Glutamatergic neuron (in vitro differentiated cells): ENCODE results near the gene ALDH16A1. TPM values are rescaled to one million over a fixed set of nuclear protein-coding genes. Genes with fewer than 3 reads are reported as not detected.
"Not testable (repeated sequence)": the region's sequence is repeated elsewhere in the genome, so short reads cannot be mapped to it uniquely, and the experiment has no call there.

Source experiments
- DNase-seq: peaks from one replicate; pipeline ENCODE4 v3.0.0; 2022
- H3K27ac Mint-ChIP-seq: one replicate; pipeline ENCODE4 v1.8.0; 2020; ENCODE audit warnings: mild to moderate bottlenecking, mixed read lengths, inconsistent platforms; ENCODE audit not compliant: unreplicated experiment
- H3K27me3 Mint-ChIP-seq: one replicate; pipeline ENCODE4 v1.8.0; 2020; ENCODE audit warnings: mild to moderate bottlenecking, moderate library complexity, mixed read lengths, inconsistent platforms; ENCODE audit not compliant: unreplicated experiment
- H3K36me3 Mint-ChIP-seq: one replicate; pipeline ENCODE4 v1.8.0; 2020; ENCODE audit warnings: mild to moderate bottlenecking, mixed read lengths, inconsistent platforms; ENCODE audit not compliant: unreplicated experiment
- H3K4me1 Mint-ChIP-seq: one replicate; pipeline ENCODE4 v1.8.0; 2020; ENCODE audit warnings: mild to moderate bottlenecking, low read depth, mixed read lengths, inconsistent platforms; ENCODE audit not compliant: unreplicated experiment
- H3K4me3 Mint-ChIP-seq: one replicate; pipeline ENCODE4 v1.8.0; 2020; ENCODE audit warnings: mild to moderate bottlenecking, mixed read lengths, inconsistent platforms; ENCODE audit not compliant: unreplicated experiment
- H3K9me3 Mint-ChIP-seq: one replicate; pipeline ENCODE4 v1.8.0; 2020; ENCODE audit warnings: mild to moderate bottlenecking, moderate library complexity, mixed read lengths, inconsistent platforms; ENCODE audit not compliant: unreplicated experiment
- total RNA-seq: library from RNA; stranded (reverse); fragmentation: NEBNext Ultra II Directional; extraction: Animal tissue kit (Norgen Biotek cat#: 25700); gene quantifications from one replicate; pipeline ENCODE4 v1.2.1, GENCODE V29; 2021; ENCODE audit not compliant: unreplicated experiment
- TF ChIP-seq, protein P1 (sequence below): fragments of 200-600 bp; sonication (generic); IDR thresholded peaks from one replicate; pipeline ENCODE4 v1.5.0; 2021; ENCODE audit not compliant: partially characterized antibody, unreplicated experiment

The ALDH16A1 gene
- total RNA-seq, 1 donor from 2014 or later, result 28.6 TPM

DNA sequence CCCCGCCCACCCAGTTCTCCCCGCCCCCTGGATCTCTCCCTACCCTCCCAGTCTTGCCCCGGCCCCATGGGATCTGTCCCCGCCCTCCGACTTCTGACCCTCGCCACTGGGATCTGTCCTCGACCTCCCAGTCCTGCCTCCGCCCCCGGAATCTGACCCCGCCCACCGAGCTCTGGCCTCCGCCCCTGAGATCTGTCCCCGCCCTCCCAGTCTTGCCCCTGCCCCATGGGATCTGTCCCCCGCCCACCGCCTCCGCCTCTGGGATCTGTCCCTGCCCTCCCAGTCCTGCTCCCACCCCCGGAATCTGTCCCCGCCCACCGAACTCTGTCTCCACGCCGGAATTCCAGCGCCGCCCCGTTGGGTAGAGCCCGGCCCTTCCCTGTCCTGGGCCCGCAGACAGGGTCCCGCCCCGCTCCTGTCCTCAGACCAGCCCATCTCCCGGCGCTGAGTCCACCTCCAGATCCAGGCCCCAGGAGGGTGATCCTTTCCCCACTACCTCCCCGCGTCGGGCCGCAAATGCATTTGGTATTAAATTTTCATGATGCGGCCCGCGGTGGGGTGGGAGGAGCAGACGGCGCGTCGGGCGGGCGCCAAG, 10.2 kb upstream of the ALDH16A1 start:
- Mint-ChIP-seq H3K4me1 (peaks cover 22% of the 10 kb centered on the region), H3K36me3 (no peaks in the 10 kb centered on the region), H3K27ac (peak overlapping the region; percentile 96), H3K27me3 (peaks cover 18% of the 10 kb centered on the region), H3K9me3 (peaks cover 14% of the 10 kb centered on the region), H3K4me3 (peak overlapping the region; percentile 88)
- TF ChIP-seq, protein P1, sequence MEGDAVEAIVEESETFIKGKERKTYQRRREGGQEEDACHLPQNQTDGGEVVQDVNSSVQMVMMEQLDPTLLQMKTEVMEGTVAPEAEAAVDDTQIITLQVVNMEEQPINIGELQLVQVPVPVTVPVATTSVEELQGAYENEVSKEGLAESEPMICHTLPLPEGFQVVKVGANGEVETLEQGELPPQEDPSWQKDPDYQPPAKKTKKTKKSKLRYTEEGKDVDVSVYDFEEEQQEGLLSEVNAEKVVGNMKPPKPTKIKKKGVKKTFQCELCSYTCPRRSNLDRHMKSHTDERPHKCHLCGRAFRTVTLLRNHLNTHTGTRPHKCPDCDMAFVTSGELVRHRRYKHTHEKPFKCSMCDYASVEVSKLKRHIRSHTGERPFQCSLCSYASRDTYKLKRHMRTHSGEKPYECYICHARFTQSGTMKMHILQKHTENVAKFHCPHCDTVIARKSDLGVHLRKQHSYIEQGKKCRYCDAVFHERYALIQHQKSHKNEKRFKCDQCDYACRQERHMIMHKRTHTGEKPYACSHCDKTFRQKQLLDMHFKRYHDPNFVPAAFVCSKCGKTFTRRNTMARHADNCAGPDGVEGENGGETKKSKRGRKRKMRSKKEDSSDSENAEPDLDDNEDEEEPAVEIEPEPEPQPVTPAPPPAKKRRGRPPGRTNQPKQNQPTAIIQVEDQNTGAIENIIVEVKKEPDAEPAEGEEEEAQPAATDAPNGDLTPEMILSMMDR, result no peak
- peak; percentile 100 for DNase-seq

DNA sequence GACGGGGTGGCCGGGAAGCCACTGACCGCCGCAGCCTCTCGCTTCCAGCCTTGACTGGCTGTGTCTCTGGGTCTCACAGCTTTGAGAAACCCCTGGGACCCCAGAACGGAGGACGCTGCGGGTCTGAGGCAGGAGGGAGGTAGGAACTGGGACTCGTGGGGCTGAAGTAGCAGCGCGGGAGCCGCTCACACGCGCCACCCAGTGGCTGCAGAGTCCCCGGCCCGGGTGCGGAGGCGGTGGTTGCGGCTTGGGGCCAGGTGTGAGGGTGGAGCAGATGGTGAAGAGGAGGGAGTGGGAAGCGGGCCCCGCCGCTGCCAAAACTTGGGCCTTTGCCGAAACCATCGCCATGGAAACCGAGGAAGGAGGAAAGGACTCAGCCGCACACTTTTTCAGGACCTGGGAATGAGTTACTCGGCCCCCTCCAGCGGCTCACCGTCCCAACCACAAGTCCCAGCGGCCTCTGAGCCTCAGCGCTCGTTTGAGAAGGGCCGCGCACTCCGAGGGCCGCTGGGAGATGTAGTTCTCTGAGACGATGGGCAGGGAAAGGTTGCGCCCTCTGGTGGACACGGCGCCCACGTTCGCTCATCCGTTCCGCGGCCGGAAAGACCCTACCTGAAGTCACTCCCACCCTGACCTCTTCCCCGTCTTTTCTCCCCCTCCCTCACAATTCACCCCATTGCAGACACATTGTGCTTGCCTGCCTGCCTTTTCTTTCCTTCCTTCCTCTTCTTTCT, 9.5 kb upstream of the ALDH16A1 start:
- Mint-ChIP-seq H3K27ac (peak overlapping the region; percentile 72), H3K4me3 (peak overlapping the region; percentile 88), H3K4me1 (peaks cover 20% of the 10 kb centered on the region), H3K27me3 (peaks cover 15% of the 10 kb centered on the region), H3K36me3 (no peaks in the 10 kb centered on the region), H3K9me3 (peaks cover 18% of the 10 kb centered on the region)
- DNase-seq, result peak; percentile 96
- TF ChIP-seq, protein P1, result peak; percentile 79

DNA sequence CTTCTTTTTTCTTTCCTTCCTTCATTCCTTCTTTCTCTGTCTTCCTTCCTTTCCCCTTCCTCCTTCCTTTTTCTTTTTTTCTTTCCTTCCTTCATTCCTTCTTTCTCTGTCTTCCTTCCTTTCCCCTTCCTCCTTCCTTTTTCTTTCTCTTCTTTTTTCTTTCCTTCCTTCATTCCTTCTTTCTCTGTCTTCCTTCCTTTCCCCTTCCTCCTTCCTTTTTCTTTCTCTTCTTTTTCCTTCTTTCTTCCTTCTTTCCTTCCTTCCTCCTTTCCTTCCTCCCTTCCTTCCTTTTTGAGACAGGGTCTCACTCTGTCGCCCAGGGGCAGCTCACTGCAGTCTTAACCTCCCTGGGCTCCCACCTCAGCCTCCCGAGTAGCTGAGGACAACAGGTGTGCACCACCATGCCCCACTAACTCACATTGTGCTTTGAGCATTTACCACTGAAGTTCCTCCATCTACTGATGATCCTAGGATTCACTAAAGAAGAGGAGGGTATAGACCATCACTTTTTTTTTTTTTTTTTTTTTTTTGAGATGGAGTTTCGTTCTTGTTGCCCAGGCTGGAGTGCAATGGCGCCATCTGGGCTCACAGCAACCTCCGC, 8.8 kb upstream of the ALDH16A1 start:
- H3K36me3 Mint-ChIP-seq, DNase-seq: not testable (repeated sequence)
- Mint-ChIP-seq H3K4me3 (peak overlapping the region; percentile 88), H3K9me3 (peaks cover 15% of the 10 kb centered on the region), H3K4me1 (peaks cover 14% of the 10 kb centered on the region), H3K27me3 (peaks cover 15% of the 10 kb centered on the region), H3K27ac (peak overlapping the region; percentile 83)

DNA sequence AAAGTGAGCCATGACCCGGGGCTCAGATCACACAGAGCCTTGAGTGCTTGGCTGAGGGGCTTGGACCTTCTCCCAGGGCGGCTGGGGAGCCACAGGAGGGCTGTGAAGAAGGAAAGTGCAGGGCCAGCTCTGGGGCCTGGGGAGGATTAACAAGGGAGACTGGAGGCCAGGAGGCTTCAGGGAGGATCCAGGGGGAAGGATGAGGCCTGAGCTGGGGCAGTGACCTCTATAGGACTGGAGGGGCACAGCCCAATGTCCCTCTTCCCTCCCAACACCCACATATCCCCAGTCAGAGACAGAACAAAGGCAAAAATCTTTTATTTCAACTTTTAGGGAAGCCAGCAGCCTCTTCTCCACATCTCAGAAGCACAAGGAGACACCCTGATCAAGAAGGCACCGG, 7.0 kb upstream of the ALDH16A1 start:
- TF ChIP-seq, protein P1, result no peak
- Mint-ChIP-seq H3K9me3 (peaks cover 14% of the 10 kb centered on the region), H3K27ac (no peak overlapping the region), H3K4me3 (peak overlapping the region; percentile 65), H3K4me1 (peaks cover 16% of the 10 kb centered on the region), H3K36me3 (no peaks in the 10 kb centered on the region), H3K27me3 (peaks cover 12% of the 10 kb centered on the region)
- DNase-seq, result no peak

DNA sequence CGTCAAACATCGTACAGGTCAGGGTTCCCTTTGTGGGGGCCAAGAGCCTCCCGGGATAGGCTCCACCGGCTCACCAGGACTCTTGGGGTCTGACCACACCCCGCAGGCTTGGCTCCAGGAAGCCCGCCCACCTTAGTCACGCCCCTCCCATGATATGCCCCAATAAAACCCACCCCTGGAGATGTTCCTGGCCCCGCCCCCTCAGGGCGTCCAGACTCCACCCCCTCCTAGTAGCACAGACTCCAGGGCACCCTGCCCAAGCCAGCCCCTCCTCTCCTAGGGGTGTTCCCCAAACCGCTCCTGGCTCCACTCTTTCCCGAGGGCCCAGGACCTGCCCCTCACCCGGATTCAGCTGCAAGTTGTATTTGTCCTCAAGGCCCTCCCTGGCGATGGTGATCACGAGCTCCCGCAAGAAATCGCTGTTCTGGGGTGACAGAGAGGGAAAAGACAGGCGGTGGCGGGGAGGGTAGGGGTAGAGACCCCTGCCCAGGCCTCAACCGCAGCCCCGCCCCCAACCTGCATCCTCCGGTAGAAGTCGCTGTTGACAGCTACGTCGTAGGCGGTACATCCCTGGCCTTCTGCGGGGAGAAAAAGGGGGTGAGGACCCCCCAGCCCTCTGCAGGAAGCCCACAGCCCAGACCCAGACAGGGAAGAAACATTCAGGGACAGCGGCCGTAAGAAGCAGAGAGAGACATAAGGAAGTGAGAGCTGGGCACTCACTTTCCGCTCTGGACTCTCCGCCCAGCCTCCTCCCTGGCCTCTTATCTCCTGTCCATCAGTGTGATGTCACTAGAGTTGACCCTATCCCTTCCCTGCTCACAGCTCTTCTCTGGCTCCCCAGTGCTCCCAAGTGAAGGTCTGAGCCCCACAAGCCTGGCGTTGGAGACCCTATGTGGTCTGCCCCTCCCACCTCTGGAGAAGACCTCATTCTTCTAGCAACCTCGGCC, 5.3 kb upstream of the ALDH16A1 start:
- no peak overlapping the region for H3K27ac Mint-ChIP-seq
- H3K4me3 Mint-ChIP-seq, result peak overlapping the region; percentile 19
- DNase-seq, result no peak
- H3K27me3 Mint-ChIP-seq, result peaks cover 2% of the 10 kb centered on the region
- H3K36me3 Mint-ChIP-seq, result no peaks in the 10 kb centered on the region
- peaks cover 8% of the 10 kb centered on the region for H3K9me3 Mint-ChIP-seq
- H3K4me1 Mint-ChIP-seq, result peaks cover 8% of the 10 kb centered on the region
- TF ChIP-seq, protein P1, result no peak
